Natural killer cell (primary cell): Measurements from ENCODE around the gene AURKAIP1. TPM values are rescaled to one million over a fixed set of nuclear protein-coding genes. Genes with fewer than 3 reads are reported as not detected.

ENCODE experiments used
- ATAC-seq, 3 donors: fragments of 150-1000 bp in 2 of 3; fragments of 200-7000 bp in 1 of 3; cut with Tn5 transposase; 1 replicate in 1 of 3; 2 replicates in 2 of 3; pipeline ENCODE4 v1.10.0; 2021; ENCODE audit warnings: mild to moderate bottlenecking in 2 of 3, moderate library complexity in 2 of 3
- DNase-seq, 2 donors: peaks; one replicate each; pipeline versions ENCODE4 v3.0.0 to v3.0.0-alpha.2; 2013 to 2021; ENCODE audit warnings: mixed read lengths in 1 of 2
- H3K27ac ChIP-seq: one replicate; pipeline ENCODE4 v1.5.1; 2013; ENCODE audit warnings: mild to moderate bottlenecking, low read length
- H3K27me3 ChIP-seq: one replicate; pipeline ENCODE4 v1.6.1; 2013; ENCODE audit warnings: low read length; ENCODE audit not compliant: control insufficient read depth, insufficient read depth
- H3K36me3 ChIP-seq: one replicate; pipeline ENCODE4 v1.6.1; 2013; ENCODE audit warnings: low read length; ENCODE audit not compliant: control insufficient read depth, insufficient read depth
- H3K4me1 ChIP-seq: one replicate; pipeline ENCODE4 v1.6.1; 2013; ENCODE audit warnings: low read length; ENCODE audit not compliant: control insufficient read depth, insufficient read depth
- H3K4me3 ChIP-seq: one replicate; pipeline ENCODE4 v1.5.1; 2013; ENCODE audit warnings: low read length
- H3K9me3 ChIP-seq: one replicate; pipeline ENCODE4 v1.6.1; 2013; ENCODE audit warnings: low read length; ENCODE audit not compliant: control insufficient read depth, insufficient read depth
- H3K27ac Mint-ChIP-seq, 2 donors: one replicate each; pipeline ENCODE4 v1.8.0; 2022; ENCODE audit warnings: mild to moderate bottlenecking in 2 of 2, mixed read lengths in 2 of 2, moderate library complexity in 1 of 2
- H3K27me3 Mint-ChIP-seq, 2 donors: one replicate each; pipeline ENCODE4 v1.8.0; 2022; ENCODE audit warnings: low read depth in 2 of 2, mixed read lengths in 2 of 2
- H3K36me3 Mint-ChIP-seq: one replicate; pipeline ENCODE4 v1.8.0; 2022; ENCODE audit warnings: mixed read lengths
- H3K4me1 Mint-ChIP-seq, 2 donors: one replicate each; pipeline ENCODE4 v1.8.0; 2022; ENCODE audit warnings: mixed read lengths in 2 of 2
- H3K4me3 Mint-ChIP-seq: one replicate; pipeline ENCODE4 v1.8.0; 2022; ENCODE audit warnings: mild to moderate bottlenecking, moderate library complexity, mixed read lengths
- H3K9me3 Mint-ChIP-seq, 2 donors: one replicate each; pipeline ENCODE4 v1.8.0; 2022; ENCODE audit warnings: mixed read lengths in 2 of 2
- CTCF ChIP-seq: fragments of 200-600 bp; IDR thresholded peaks from one replicate; pipeline ENCODE4 v1.8.0; 2022; ENCODE audit warnings: antibody characterized with exemption
- WGBS: methylation state at CpG from one replicate; pipeline ENCODE4 v1.1.7; 2013; ENCODE audit warnings: missing lambda C conversion rate; ENCODE audit not compliant: insufficient coverage; 5-methylcytosine and 5-hydroxymethylcytosine counted together
- intact Hi-C: fragments of 100-400 bp; cut with micrococcal nuclease; formaldehyde crosslinking; loops from one replicate; pipeline ENCODE4 v1.14.2; 2022
- total RNA-seq, 4 donors: library from RNA; stranded (reverse); fragments of 120-200 nt in 1 of 4; gene quantifications; one replicate each; pipeline versions ENCODE4 v1.2.3 to v1.2.4, GENCODE V29; 2013 to 2022

Gene AURKAIP1
- total RNA-seq, 3 donors from 2014 or later (not counting 1 experiment from before 2014, with no cell fraction given), result 60.0 to 76.3 (median 64.6) TPM

GRCh38 chr1:1335283-1335682 is 39.7 kb downstream of the AURKAIP1 start:
- no peak for ATAC-seq
- Histone ChIP-seq H3K27me3 (no peaks in the 10 kb centered on the region), H3K4me1 (no peaks in the 10 kb centered on the region), H3K36me3 (peaks cover 2% of the 10 kb centered on the region), H3K27ac (no peak overlapping the region), H3K4me3 (no peak overlapping the region), H3K9me3 (no peaks in the 10 kb centered on the region)
- WGBS, result 92% methylated on average over 15 of the region's 16 CpGs
- Mint-ChIP-seq H3K27me3 (no peaks in the 10 kb centered on the region), H3K27ac (no peak overlapping the region), H3K4me3 (no peak overlapping the region), H3K9me3 (no peaks in the 10 kb centered on the region), H3K36me3 (no peaks in the 10 kb centered on the region), H3K4me1 (no peaks in the 10 kb centered on the region)
- DNase-seq, result no peak
- intact Hi-C loops, result no loop called here
- no peak for TF ChIP-seq CTCF

GRCh38 chr1:1334835-1335234 is 40.2 kb downstream of the AURKAIP1 start:
- intact Hi-C loops, result no loop called here
- H3K9me3 Mint-ChIP-seq, result no peaks in the 10 kb centered on the region
- 87% methylated on average over 11 of the region's 11 CpGs for WGBS

GRCh38 chr1:1333551-1334241 is 41.3 kb downstream of the AURKAIP1 start:
- H3K27ac Mint-ChIP-seq, result peak overlapping the region in 1 of 2 donors; percentile 33
- ATAC-seq, result no peak
- no peaks in the 10 kb centered on the region for H3K36me3 Mint-ChIP-seq
- no peaks in the 10 kb centered on the region for H3K4me1 ChIP-seq
- H3K4me3 Mint-ChIP-seq, result no peak overlapping the region
- DNase-seq, result no peak
- WGBS, result 94% methylated on average over 36 of the region's 36 CpGs
- no peak overlapping the region for H3K4me3 ChIP-seq
- H3K9me3 Mint-ChIP-seq, result no peaks in the 10 kb centered on the region
- no peak overlapping the region for H3K27ac ChIP-seq
- H3K27me3 ChIP-seq, result no peaks in the 10 kb centered on the region
- H3K9me3 ChIP-seq, result no peaks in the 10 kb centered on the region
- intact Hi-C loops, result no loop called here
- no peaks in the 10 kb centered on the region for H3K27me3 Mint-ChIP-seq
- H3K36me3 ChIP-seq, result no peaks in the 10 kb centered on the region
- TF ChIP-seq CTCF, result no peak
- no peaks in the 10 kb centered on the region for H3K4me1 Mint-ChIP-seq

More at GRCh38 chr1:1334835-1335234, 40.2 kb downstream of the AURKAIP1 start:
- Histone ChIP-seq H3K4me1 (no peaks in the 10 kb centered on the region), H3K36me3 (no peaks in the 10 kb centered on the region), H3K27me3 (no peaks in the 10 kb centered on the region), H3K4me3 (no peak overlapping the region), H3K27ac (no peak overlapping the region), H3K9me3 (no peaks in the 10 kb centered on the region)
- Mint-ChIP-seq H3K4me1 (no peaks in the 10 kb centered on the region), H3K4me3 (no peak overlapping the region), H3K27me3 (no peaks in the 10 kb centered on the region), H3K27ac (no peak overlapping the region), H3K36me3 (no peaks in the 10 kb centered on the region)
- ATAC-seq (no peak), DNase-seq (no peak)
- TF ChIP-seq CTCF, result no peak
